Measurements from ENCODE around the gene CCDC33. TPM values are rescaled to one million over a fixed set of nuclear protein-coding genes. Genes with fewer than 3 reads are reported as not detected.

CCDC33 gene
- total RNA-seq = 0.06 TPM in 1 of 2 replicates, not detected in the other

GRCh38 chr15:74235962-74236361 lies at the start of gene CCDC33:
CCDC33 (plus strand) TSS chr15:74236326; CDS start chr15:74236720, 394 bp downstream.

GRCh38 chr15:74202452-74203401 lies 33.4 kb upstream of the CCDC33 start, which contains the start of gene STRA6:
STRA6 (minus strand) TSS chr15:74202787; CDS start chr15:74202267, 520 bp downstream.

GRCh38 chr15:74367296-74367854 lies 131.2 kb downstream of the CCDC33 start, which contains the start of gene CYP11A1:
CYP11A1 (minus strand) TSS chr15:74367646; CDS start chr15:74367585, 61 bp downstream.

Other genes with a start within 250 kb of the CCDC33 start
- gene STOML1, start 244.0 kb upstream of the CCDC33 start, total RNA-seq = 22.4 and 24.7 TPM in 2 replicates
- 21.3 and 44.0 TPM in 2 replicates for gene PML, start 241.6 kb upstream of the CCDC33 start, total RNA-seq
- not detected in 2 replicates for gene GOLGA6A, start 153.8 kb upstream of the CCDC33 start, total RNA-seq
- not detected in 2 replicates for gene ISLR2, start 105.7 kb upstream of the CCDC33 start, total RNA-seq
- gene ISLR, start 62.6 kb upstream of the CCDC33 start, total RNA-seq = 69.2 and 95.8 TPM in 2 replicates
- 0.06 and 0.26 TPM in 2 replicates for gene STRA6, start 33.5 kb upstream of the CCDC33 start, total RNA-seq
- 0.12 and 0.13 TPM in 2 replicates for gene CYP11A1, start 131.3 kb downstream of the CCDC33 start, total RNA-seq
- 0.87 and 1.5 TPM in 2 replicates for gene SEMA7A, start 197.6 kb downstream of the CCDC33 start, total RNA-seq
- 29.2 and 30.1 TPM in 2 replicates for gene UBL7, start 224.8 kb downstream of the CCDC33 start, total RNA-seq